ENCODE measurements around the gene CCL16.
"Not testable (repeated sequence)": the region's sequence is repeated elsewhere in the genome, so short reads cannot be mapped to it uniquely, and the experiment has no call there.

CCL16 gene

DNA sequence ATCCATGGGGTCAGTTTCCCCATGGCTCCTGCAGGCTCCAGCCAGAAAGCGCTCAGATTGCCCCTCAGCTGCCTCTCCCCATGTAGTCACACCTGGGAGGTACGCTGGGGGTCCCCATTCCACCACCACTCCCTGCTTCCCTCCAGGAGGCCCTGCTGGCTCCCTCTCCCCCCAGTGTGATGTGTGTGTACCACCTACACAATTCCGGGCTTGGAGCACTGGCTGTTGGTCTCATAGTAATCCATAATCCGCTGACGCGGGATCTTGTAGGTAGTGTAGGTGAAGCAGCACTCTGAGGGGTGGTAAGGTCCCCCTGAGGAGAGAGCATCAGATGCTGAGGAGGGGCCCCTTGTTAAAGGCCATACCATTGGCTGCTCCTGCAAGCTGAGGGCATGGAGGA lies 2.8 kb upstream of the CCL16 start:
- DNase-seq, result no peak

GRCh38 chr17:35982409-35983191 lies 1.3 kb upstream of the CCL16 start:
- DNase-seq, result no peak

DNA sequence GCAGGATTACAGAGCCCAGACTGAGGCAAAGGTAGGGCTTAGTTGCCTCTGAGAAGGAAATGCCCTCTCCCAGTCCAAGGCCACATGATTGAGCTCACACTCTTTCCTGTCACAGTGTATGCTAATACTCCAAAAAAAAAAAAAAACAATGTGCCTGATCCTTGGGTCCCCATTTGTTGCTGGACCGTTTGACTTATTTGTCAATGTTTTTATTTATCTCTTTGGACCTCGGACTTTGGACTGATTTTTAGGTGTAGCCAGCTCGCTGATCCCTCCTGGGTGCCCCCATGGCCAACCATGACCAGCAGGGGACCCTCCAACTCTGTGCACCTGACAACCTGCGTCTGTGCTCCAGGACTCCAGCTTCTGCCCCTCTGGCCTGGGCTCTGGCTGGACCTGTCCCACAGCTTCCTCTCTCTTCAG lies 622 bp upstream of the CCL16 start:
- DNase-seq, result no peak

- DNase-seq, result no peak
Measured at GRCh38 chr17:35978346-35978745, 3.0 kb downstream of the CCL16 start.

DNA sequence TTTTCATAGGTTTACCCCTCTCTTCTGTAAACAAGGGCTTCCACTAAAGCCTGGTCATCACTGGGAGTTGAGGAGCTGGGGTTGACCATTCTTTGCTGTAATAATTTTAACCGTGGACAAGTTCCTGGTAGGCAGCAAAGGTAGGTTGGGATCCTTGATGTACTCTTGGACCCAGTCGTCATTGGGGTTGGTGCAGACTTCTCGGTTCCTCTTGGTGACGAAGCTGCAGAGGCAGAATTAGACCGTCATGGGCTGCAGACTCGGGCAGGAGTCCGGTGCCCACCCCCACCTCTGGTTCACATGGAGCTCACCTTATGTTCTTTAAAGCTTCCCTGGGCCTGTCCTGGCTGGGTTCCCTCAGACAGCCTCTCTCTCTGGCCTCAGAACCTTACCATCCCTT lies 3.8 kb downstream of the CCL16 start:
- DNase-seq, result no peak

DNA sequence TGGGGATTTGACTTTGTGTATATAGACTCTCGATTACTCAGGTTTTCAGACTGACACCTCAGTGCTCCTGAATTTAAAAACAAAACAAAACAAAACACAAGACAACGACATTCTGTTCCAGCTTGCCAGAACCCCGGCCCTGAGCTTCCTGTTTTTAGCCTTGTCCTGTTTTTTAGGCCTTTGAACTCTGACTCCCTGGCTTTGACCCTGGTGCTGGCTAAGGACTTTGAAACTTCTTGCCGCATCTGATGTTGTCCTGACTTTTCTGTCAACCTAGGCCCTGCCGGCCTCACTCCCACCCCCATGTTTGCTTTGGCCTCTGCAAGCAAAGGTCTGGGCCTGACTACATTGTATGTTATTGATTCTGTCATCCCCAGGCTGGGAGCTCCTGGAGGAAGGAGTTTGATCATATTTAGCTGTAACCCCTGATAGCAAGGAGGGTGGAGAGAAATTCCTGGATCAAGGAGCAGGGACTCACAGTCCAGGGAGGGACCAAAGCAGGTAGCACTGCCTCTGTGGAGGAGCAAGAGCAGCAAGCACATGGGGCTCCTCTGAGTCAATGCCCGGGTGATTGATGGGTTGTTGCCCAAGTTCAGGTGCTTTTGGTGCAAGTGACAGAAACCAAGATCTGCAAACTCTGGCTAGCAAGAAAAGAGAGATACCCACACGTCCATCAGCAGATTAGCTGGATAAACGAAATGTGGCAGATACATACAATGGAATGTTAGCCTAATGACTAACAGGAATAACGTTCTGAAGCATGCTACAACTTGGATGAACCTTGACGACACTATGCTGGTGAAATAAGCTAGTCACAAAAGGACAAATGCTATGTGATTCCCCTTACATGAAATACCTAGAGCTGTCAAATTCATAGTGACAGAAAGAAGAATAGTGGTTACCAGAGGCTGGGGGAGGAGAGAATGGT lies 7.7 kb downstream of the CCL16 start:
- DNase-seq, result no peak

- DNase-seq, result no peak
Measured at GRCh38 chr17:35972945-35973332, 8.4 kb downstream of the CCL16 start.

DNA sequence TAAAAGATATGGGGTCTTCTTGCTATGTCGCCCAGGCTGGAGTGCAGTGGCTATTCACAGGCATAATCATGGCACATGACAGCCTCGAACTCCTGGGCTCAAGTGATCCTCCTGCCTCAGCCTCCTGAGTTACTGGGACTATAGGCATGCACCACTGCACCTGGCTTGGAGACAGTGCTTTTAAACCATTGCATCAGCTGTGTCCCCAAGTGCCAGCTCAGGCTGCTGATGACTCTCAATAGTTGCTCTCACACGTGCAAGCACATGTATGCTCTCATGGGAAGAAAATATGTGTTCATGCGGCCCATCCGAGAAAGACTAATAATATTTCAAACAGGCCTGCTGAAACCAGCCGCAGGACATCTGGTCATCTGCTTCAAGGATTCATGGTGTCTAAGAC lies 8.8 kb downstream of the CCL16 start:
- no peak for DNase-seq

DNA sequence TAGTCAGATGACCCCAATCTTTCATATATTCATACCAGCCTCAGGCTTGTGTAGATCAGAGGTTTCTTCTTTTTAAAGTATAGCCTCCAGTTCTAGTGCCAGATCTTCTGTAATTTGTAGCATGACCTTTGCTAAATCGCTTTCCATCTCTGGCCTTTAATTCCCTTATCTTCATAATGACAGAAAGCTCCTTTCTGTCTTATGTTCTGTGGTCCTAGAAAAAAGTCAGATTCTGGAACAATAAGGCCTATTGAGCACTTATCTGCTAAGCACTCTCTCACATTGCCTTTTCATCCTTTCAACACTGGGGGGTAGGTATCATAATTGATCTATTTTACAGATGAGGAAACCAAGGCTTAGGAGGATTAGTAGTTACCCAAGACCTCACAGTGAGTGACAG lies 9.2 kb downstream of the CCL16 start:
- DNase-seq, result no peak

DNA sequence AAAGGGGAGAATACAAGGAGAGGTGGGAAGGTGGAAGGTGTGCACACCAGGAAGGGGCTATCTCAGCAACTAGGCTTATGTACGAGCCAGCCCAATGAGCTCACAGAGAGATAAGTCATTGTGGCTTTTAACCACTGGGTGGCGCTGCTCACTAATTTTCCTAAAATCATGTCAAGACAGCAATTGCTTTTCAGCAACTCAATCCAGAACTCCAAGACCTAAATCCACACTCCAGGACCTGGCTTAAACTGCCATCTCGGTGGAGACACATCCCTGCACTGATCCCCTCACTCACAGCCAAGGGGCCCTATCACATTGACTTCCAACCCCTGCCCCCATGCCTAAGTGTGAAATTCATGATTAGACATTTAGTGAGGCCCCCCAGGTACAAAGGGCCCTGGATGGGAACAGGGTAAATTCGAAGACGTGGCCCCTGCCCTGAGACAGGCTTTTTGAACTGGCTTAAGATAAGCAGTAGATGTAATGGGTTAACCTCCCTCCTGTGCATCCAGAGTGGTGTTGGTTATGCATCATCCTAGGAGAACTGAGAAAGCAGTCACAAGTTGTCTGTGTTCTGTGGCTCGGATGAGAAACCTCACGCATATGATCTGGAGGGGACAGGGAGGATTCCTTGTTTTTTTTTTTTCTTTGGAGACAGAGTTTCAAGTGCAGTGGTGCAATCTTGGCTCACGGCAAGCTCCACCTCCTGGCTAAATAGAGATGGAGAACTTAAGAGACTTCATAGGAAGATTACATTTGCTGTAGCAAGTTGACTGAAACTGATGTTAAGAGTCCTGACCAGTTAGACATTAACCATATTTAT lies 11.5 kb downstream of the CCL16 start:
- peak; percentile 73 for DNase-seq

- no peak for DNase-seq
Measured at GRCh38 chr17:35968520-35969054, 12.7 kb downstream of the CCL16 start.

GRCh38 chr17:35965272-35965671 lies 16.0 kb downstream of the CCL16 start:
- DNase-seq, result no peak

DNA sequence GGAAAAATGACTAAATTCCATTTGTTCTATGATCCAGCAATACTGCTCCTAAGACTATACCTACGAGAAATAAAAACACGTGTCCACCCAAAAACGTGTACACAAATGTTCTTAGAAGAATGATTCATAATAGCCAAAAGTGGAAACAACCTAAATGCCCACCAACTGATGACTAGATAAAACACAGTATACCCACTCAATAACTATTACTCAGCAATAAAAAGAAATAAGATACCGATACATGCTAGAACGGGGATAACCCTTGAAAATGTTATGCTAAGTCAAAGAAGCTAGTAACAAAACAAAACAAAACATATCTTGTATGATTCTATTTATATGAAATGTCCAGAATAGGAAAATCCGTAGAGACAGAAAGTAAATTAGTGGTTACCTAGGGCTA lies 17.6 kb downstream of the CCL16 start:
- no peak for DNase-seq

GRCh38 chr17:35953720-35954119 lies 27.6 kb downstream of the CCL16 start:
- no peak for DNase-seq

- DNase-seq, result no peak
Measured at GRCh38 chr17:35949401-35949800, 31.9 kb downstream of the CCL16 start.

GRCh38 chr17:35948092-35948491 lies 33.2 kb downstream of the CCL16 start:
- no peak for DNase-seq

- peak; percentile 54 for DNase-seq
Measured at GRCh38 chr17:35947156-35947585, 34.1 kb downstream of the CCL16 start.

DNA sequence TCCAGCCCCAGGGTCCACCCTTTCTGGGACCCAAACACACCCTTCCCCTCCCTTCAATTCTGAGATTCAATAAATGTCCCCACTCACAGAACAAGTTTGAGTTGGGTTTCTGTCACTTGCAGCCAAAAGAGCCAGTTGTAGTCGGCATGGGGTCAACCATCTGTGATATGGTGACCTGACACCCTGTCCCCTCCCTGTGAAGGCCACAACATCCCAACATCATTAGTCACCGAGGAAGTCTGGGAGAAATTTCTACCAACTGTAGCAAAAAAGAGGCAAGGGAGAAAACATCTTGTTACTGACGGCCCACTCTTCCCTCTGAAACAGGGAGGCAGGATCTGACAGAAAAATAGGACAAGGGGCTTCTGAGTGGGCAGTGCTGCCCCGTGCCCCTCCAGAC lies 37.1 kb downstream of the CCL16 start:
- no peak for DNase-seq

DNA sequence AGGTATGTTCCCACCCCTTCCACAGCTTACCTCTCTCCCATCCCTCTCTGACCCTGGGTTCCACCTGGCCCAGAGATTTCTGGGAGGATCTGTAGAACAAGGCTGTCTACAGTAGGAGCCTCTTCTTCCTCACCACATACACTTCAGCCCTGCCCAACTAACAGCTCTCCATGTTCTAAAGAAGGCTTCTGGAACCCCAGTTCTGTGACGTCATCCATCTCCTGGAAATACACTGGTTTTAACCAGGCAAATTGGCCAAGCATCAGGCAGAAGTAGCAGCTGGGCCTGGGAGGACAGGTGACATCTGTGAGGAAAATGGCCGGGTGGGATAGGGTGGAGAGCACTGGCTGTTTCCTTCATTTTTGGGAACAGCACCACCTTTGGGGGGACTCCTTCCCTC lies 37.8 kb downstream of the CCL16 start, which contains the start of gene LYZL6:
TSS of gene LYZL6 (minus strand) at position 177 of the 400 bp plus-strand sequence. CDS start 4,357 bp downstream, outside the sequence.
- DNase-seq, result no peak

DNA sequence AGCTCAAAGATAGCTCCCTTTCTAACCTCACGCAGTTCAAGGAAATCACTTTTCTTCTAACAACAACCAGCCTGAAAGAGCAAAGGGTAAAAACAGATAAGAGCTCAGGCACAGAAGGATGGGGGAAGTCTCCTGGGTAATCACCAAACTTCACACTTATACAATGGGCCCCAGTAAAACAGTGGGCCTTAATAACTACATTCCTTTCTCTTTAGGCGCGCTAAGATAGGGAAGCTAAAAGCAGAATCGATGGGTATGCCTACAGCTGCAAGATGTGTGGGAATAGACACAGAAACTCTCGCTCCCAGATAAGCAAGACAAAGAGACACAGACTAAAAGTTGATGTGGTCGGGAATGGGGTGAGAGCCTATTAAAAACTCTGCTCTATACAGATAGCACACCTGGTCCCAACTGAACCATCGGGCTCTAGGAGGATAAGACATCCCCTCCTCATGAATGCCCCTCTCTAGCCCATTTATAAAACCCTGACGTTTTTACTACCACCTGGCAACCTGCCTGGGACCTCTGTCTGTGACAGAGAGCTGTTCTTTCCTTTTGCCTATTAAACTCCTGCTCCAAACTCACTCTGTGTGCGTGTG lies 38.6 kb downstream of the CCL16 start:
- no peak for DNase-seq

DNA sequence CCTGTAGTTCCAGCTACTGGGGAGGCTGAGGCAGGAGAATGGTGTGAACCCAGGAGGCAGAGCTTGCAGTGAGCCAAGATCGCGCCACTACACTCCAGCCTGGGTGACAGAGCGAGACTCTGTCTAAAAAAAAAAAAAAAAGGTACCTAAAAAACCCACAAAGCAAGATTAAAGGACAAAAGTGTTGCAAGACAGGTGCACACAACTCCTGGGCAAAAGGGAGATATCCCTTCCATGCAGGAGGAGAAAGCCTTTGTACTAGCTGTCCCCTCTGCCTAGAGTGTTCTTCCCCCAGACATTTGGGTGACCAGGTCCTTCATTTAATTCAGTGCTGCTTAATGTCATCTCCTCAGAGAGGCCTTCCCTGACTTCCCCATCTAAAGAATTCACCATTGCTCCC lies 42.8 kb downstream of the CCL16 start:
- not testable (repeated sequence) for DNase-seq

- DNase-seq, result no peak
Measured at GRCh38 chr17:35936063-35936462, 45.2 kb downstream of the CCL16 start.
